Measurements from ENCODE around the gene PDILT.
"Not testable (repeated sequence)": the region's sequence is repeated elsewhere in the genome, so short reads cannot be mapped to it uniquely, and the experiment has no call there.

PDILT gene, protein sequence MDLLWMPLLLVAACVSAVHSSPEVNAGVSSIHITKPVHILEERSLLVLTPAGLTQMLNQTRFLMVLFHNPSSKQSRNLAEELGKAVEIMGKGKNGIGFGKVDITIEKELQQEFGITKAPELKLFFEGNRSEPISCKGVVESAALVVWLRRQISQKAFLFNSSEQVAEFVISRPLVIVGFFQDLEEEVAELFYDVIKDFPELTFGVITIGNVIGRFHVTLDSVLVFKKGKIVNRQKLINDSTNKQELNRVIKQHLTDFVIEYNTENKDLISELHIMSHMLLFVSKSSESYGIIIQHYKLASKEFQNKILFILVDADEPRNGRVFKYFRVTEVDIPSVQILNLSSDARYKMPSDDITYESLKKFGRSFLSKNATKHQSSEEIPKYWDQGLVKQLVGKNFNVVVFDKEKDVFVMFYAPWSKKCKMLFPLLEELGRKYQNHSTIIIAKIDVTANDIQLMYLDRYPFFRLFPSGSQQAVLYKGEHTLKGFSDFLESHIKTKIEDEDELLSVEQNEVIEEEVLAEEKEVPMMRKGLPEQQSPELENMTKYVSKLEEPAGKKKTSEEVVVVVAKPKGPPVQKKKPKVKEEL

DNA sequence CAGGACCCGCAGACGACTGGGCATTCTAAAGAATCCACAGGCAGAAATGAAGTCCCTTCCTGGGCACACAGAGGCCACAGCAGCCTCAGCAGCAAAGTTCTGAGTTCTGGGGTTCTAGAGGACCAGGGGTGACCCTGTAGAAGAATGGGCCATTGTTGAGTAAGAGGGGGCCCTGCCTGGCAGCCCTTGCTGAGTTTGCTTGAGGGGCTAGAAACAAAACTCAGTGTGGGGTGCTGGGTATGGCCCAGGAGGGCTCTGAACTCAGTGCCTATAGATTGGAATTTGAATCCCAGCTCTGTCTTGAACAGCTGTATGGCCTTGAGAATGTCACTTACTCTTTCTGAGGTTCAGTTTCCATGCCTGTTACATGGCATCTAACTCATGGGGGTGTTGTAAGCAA lies at the start of gene PDILT:
Gene PDILT (minus strand): TSS at position 101 of the 400 bp plus-strand sequence. CDS start 5,437 bp downstream, outside the sequence.
- H3K4me3 ChIP-seq (ENCODE audit: low read depth, low read length, poor library complexity, severe bottlenecking): no peak within 1 kb of the TSS
- no peaks in the 10 kb centered on the region for H4K20me1 ChIP-seq (ENCODE audit: insufficient read depth, low read length)
- H2AFZ ChIP-seq (ENCODE audit: low read length): no peak within 1 kb of the TSS
- no peaks in the 10 kb centered on the region for H3K4me1 ChIP-seq (ENCODE audit: insufficient read depth, low read length, severe bottlenecking)
- no peaks in the 10 kb centered on the region for H3K27me3 ChIP-seq (ENCODE audit: insufficient read depth, low read length)
- H3F3A ChIP-seq (ENCODE audit: insufficient read depth, low read length): no peaks in the 10 kb centered on the region
- H3K4me2 ChIP-seq (ENCODE audit: low read length): no peak within 1 kb of the TSS
- no peaks in the 10 kb centered on the region for H3K9me3 ChIP-seq (ENCODE audit: low read length)
- H3K79me2 ChIP-seq (ENCODE audit: insufficient read depth, low read length): no peaks in the 10 kb centered on the region
- no peak within 1 kb of the TSS for H3K27ac ChIP-seq (ENCODE audit: low read depth, low read length, poor library complexity, severe bottlenecking)
- no peaks in the 10 kb centered on the region for H3K9me2 ChIP-seq (ENCODE audit: low read depth, low read length)
- H3K9ac ChIP-seq (ENCODE audit: low read length): no peak within 1 kb of the TSS
- TF ChIP-seq EZH2 (IDR thresholded peaks at IDR 0.05; ENCODE audit: borderline replicate concordance, low read length): no peak
- TF ChIP-seq, protein P1, sequence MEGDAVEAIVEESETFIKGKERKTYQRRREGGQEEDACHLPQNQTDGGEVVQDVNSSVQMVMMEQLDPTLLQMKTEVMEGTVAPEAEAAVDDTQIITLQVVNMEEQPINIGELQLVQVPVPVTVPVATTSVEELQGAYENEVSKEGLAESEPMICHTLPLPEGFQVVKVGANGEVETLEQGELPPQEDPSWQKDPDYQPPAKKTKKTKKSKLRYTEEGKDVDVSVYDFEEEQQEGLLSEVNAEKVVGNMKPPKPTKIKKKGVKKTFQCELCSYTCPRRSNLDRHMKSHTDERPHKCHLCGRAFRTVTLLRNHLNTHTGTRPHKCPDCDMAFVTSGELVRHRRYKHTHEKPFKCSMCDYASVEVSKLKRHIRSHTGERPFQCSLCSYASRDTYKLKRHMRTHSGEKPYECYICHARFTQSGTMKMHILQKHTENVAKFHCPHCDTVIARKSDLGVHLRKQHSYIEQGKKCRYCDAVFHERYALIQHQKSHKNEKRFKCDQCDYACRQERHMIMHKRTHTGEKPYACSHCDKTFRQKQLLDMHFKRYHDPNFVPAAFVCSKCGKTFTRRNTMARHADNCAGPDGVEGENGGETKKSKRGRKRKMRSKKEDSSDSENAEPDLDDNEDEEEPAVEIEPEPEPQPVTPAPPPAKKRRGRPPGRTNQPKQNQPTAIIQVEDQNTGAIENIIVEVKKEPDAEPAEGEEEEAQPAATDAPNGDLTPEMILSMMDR (IDR thresholded peaks at IDR 0.05; ENCODE audit: low read length): no peak
- no peaks in the 10 kb centered on the region for H3K36me3 ChIP-seq (ENCODE audit: insufficient read depth, low read length)

DNA sequence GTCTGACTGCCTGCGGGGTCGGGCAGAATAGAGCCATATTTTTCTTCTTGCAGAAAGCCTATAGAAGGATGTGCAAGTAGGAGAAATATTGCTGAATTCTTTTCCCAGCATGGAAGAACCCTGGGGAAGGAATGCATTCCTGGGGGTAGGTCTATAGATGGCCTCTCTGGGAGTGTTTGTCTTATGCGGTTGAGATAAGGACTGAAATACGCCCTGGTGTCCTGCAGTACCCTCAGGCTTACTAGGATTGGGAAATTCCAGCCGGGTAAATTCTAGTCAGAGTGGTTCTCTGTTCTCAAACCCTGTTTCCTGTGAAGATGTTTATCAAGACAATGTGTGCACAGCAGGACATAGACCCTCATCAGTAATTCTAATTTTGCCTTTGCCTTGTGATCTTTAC lies 49.1 kb upstream of the PDILT start:
- H3F3A ChIP-seq (ENCODE audit: insufficient read depth, low read length); H2AFZ ChIP-seq (ENCODE audit: low read length); H3K9ac ChIP-seq (ENCODE audit: low read length); H4K20me1 ChIP-seq (ENCODE audit: insufficient read depth, low read length); H3K9me2 ChIP-seq (ENCODE audit: low read depth, low read length); H3K4me3 ChIP-seq (ENCODE audit: low read depth, low read length, poor library complexity, severe bottlenecking); H3K27me3 ChIP-seq (ENCODE audit: insufficient read depth, low read length); H3K36me3 ChIP-seq (ENCODE audit: insufficient read depth, low read length); H3K4me1 ChIP-seq (ENCODE audit: insufficient read depth, low read length, severe bottlenecking); H3K9me3 ChIP-seq (ENCODE audit: low read length); H3K79me2 ChIP-seq (ENCODE audit: insufficient read depth, low read length); H3K4me2 ChIP-seq (ENCODE audit: low read length); H3K27ac ChIP-seq (ENCODE audit: low read depth, low read length, poor library complexity, severe bottlenecking): not testable (repeated sequence)

DNA sequence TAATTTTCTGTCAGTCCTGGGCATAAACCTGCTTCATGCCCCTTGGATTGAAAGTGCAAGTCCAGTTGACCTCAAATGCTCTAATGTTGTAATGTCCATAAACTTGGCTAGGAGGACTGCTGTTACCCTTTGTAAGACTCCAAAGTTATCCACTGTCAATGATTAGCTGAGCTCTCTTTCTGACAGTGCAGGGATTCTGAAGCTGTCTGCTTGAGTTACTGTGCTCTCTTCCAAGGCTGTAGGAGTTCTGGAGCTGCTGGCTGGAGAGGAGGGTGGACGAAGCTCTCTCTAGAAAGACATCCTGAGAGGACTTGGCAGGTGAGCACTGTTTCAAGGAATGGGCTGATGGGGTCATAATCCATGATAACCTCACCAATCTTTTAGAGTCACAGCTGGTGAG lies 46.8 kb upstream of the PDILT start, which contains the start of gene ACSM2A:
Gene ACSM2A (plus strand): TSS at position 158 of the 400 bp plus-strand sequence. CDS start 8,594 bp downstream, outside the sequence.
- H3K27ac ChIP-seq (ENCODE audit: low read depth, low read length, poor library complexity, severe bottlenecking); H4K20me1 ChIP-seq (ENCODE audit: insufficient read depth, low read length); H3K9ac ChIP-seq (ENCODE audit: low read length); H3K79me2 ChIP-seq (ENCODE audit: insufficient read depth, low read length); H3K4me2 ChIP-seq (ENCODE audit: low read length); H3K4me3 ChIP-seq (ENCODE audit: low read depth, low read length, poor library complexity, severe bottlenecking); H3K9me2 ChIP-seq (ENCODE audit: low read depth, low read length); H3K36me3 ChIP-seq (ENCODE audit: insufficient read depth, low read length); H3K4me1 ChIP-seq (ENCODE audit: insufficient read depth, low read length, severe bottlenecking); H3K27me3 ChIP-seq (ENCODE audit: insufficient read depth, low read length); H2AFZ ChIP-seq (ENCODE audit: low read length); H3F3A ChIP-seq (ENCODE audit: insufficient read depth, low read length); H3K9me3 ChIP-seq (ENCODE audit: low read length): not testable (repeated sequence)

DNA sequence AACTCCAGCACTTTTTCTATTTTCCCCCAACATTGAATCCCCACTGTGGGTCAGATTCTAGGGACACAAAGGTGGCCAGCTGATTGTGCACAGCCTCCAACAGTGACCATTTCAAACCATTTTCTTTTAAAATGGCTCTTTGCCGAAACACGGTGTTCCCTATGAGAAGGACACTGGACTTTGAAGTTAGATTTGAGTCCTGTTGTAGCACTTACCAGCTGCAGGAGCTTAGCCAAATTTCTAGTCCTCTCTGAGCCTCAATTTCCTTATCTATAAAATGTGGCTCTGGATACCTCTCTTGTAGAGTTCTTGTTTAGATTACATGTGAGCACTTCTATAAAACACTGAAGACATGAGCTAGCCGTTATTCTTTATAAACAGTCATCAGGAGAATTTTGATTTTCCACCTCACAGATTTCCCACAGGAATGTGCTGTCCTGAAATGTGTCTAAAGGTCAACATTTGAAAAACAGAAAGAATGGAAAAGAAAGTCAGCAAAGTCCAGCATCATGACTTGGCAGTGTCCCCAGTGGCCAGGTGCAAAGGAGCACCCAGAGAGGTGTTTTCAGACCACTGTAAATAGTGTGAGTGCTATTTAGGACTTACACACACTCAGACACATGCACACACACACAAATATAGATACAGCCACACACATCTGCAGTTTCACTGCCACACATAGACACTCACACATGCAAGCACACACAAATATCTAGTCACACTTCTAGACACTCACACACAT lies 42.3 kb upstream of the PDILT start:
- H2AFZ ChIP-seq (ENCODE audit: low read length); H3K9me2 ChIP-seq (ENCODE audit: low read depth, low read length); H3K4me1 ChIP-seq (ENCODE audit: insufficient read depth, low read length, severe bottlenecking); H3K79me2 ChIP-seq (ENCODE audit: insufficient read depth, low read length); H3K36me3 ChIP-seq (ENCODE audit: insufficient read depth, low read length); H3K9ac ChIP-seq (ENCODE audit: low read length); H3F3A ChIP-seq (ENCODE audit: insufficient read depth, low read length); H3K4me2 ChIP-seq (ENCODE audit: low read length); H3K4me3 ChIP-seq (ENCODE audit: low read depth, low read length, poor library complexity, severe bottlenecking); H3K9me3 ChIP-seq (ENCODE audit: low read length); H3K27ac ChIP-seq (ENCODE audit: low read depth, low read length, poor library complexity, severe bottlenecking); H4K20me1 ChIP-seq (ENCODE audit: insufficient read depth, low read length); H3K27me3 ChIP-seq (ENCODE audit: insufficient read depth, low read length): not testable (repeated sequence)

DNA sequence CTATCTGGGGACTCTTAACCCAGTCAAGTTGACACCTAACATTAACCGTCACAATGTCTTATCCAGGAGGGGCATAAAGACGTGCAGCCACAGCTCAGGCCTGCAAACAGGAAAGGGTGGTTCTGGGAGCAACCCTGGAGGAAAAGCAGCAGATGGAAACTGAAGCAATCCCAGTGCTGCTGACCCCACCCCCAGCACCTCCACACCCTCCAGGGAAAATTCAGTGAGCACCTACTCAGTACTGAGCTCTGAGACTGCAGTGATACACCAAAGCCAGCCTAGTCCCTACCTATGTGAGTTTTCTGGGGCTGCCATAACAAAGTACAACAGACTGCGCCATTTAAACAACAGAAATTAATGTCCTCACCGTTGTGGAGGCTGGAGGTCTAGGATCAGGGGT lies 37.3 kb upstream of the PDILT start:
- not testable (repeated sequence) for H3K4me2 ChIP-seq (ENCODE audit: low read length); H3K79me2 ChIP-seq (ENCODE audit: insufficient read depth, low read length); H3K9me2 ChIP-seq (ENCODE audit: low read depth, low read length); H3K9ac ChIP-seq (ENCODE audit: low read length); H3K9me3 ChIP-seq (ENCODE audit: low read length); H4K20me1 ChIP-seq (ENCODE audit: insufficient read depth, low read length); H3F3A ChIP-seq (ENCODE audit: insufficient read depth, low read length); H3K27ac ChIP-seq (ENCODE audit: low read depth, low read length, poor library complexity, severe bottlenecking); H3K36me3 ChIP-seq (ENCODE audit: insufficient read depth, low read length); H3K4me3 ChIP-seq (ENCODE audit: low read depth, low read length, poor library complexity, severe bottlenecking); H3K27me3 ChIP-seq (ENCODE audit: insufficient read depth, low read length); H3K4me1 ChIP-seq (ENCODE audit: insufficient read depth, low read length, severe bottlenecking); H2AFZ ChIP-seq (ENCODE audit: low read length)

All from OCI-LY1 (cell line).